DMS79 treated with DMSO at 0.1 percent for 48 hours (cell line): ENCODE measurements around the gene UCK1.

Experiments used
- DNase-seq: peaks from one replicate; lab custom pipeline; 2025; lab: John Stamatoyannopoulos, UW

UCK1 gene

GRCh38 chr9:131476777-131477345 is 54.2 kb downstream of the UCK1 start:
- no peak for DNase-seq

DNA sequence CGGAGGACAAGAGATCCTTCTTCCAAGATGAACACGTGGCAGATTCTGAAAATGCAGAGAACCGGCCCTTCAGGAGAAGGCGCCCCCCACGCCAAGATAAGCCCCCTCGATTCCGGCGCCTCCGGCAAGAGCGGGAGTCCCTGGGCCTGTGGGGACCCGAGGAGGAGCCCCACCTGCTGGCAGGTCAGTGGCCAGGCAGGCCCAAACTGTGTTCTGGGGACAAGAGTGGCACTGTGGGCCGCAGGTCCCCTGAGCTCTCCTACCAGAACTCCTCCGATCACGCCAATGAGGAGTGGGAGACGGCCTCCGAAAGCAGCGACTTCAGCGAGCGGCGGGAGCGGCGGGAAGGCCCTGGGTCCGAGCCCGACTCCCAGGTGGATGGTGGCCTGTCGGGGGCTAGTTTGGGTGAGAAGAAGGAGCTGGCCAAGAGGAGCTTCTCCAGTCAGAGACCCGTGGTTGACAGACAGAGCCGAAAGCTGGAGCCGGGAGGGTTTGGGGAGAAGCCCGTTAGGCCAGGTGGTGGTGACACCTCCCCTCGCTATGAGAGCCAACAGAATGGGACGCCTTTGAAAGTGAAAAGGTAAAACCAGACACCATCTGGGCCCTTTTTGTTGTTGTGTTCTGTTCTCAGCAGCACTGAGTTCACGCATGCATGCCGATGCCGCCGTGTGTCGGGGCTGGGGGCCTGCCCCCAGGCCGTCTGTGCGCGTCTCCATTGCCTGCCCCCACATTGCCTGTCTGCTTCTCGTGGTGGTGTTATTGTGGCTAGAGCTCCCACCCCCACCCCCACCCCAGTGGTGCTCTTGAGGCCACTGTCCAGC is 54.9 kb downstream of the UCK1 start:
- DNase-seq = no peak

- DNase-seq = no peak
These were observed 55.7 kb downstream of the UCK1 start for GRCh38 chr9:131475111-131475955.

GRCh38 chr9:131474711-131475110 is 56.4 kb downstream of the UCK1 start:
- no peak for DNase-seq

DNA sequence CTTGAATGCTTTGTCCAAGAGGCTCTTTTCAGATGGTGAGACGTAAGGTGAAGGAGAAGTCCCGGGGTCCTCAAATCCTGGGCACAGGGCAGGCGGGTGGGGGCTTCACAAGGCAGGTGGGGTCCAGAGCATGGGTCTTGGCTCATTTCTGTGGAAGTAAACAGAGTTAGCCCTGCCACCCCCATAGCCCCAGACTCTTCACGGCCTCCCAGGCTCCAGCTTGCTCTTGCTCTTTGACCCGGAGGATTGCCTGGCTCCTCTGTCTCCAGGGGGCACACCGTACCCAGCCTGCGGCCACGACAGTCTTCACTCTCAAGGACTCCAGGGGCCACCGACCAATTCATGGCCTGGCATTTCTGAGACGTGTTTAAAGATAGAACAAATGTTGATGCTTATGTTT is 57.2 kb downstream of the UCK1 start:
- DNase-seq = no peak
